ENCODE results near the gene CCDC28B. TPM values are rescaled to one million over a fixed set of nuclear protein-coding genes. Genes with fewer than 3 reads are reported as not detected.

CCDC28B gene
- total and polyA plus RNA-seq, 2 donors (not counting 3 experiments of a cell fraction or from before 2014, with no cell fraction given), result 12.0 to 19.1 TPM

- intact Hi-C loops (cut with micrococcal nuclease) (loop anchor here (2.0 kb wide), 2 partner anchors 18 to 52 kb away; partner anchors contain the start of genes EIF3I, HDAC1 and TMEM234), dilution Hi-C loops (cut with MboI; ENCODE audit: extremely low pct_ligation_motif_present, low sequenced_read_pairs) (no loop called here)
- Histone ChIP-seq H3K27me3 (ENCODE audit: control insufficient read depth in 2 of 2, insufficient read depth in 2 of 2, low read length in 2 of 2) (no peaks in the 10 kb centered on the region), H3K9me1 (replicated peaks; ENCODE audit: control insufficient read depth, extremely low read depth, insufficient read depth, low read length) (no peaks in the 10 kb centered on the region), H3K4me3 (replicated peaks in 1 of 3; ENCODE audit: insufficient read depth in 1 of 3, low read depth in 1 of 3, low read length in 3 of 3) (peak overlapping the region; percentile 50 to 81 (median 76)), H3K9me3 (replicated peaks; ENCODE audit: control insufficient read depth, insufficient read depth, low read length) (no peaks in the 10 kb centered on the region), H4K20me1 (replicated peaks; ENCODE audit: control insufficient read depth, extremely low read depth, insufficient read depth, low read length) (no peaks in the 10 kb centered on the region), H3K79me2 (ENCODE audit: control insufficient read depth, insufficient read depth, low read length) (no peaks in the 10 kb centered on the region), H3K36me3 (ENCODE audit: control insufficient read depth in 2 of 2, extremely low read depth in 1 of 2, insufficient read depth in 2 of 2, low read length in 2 of 2) (no peaks in the 10 kb centered on the region), H3K27ac (ENCODE audit: insufficient read depth, low read depth, low read length) (peak overlapping the region; percentile 70), H2AFZ (ENCODE audit: low read depth, low read length) (peak overlapping the region; percentile 95), H3K4me2 (ENCODE audit: insufficient read depth, low read length) (peak overlapping the region; percentile 88), H3K4me1 (ENCODE audit: control insufficient read depth, extremely low read depth, insufficient read depth, low read length) (peaks cover 32% of the 10 kb centered on the region), H3K9ac (replicated peaks; ENCODE audit: extremely low read depth, insufficient read depth, low read length) (peak overlapping the region; percentile 68)
- peak; percentile 73 for FAIRE-seq
- TF ChIP-seq MAX (IDR thresholded peaks at IDR 0.05; ENCODE audit: insufficient read depth, insufficient read length), result no peak
- TF ChIP-seq MYC (IDR thresholded peaks at IDR 0.05; ENCODE audit: low read depth, low read length), result no peak
- TF ChIP-seq JUN (IDR thresholded peaks at IDR 0.05; ENCODE audit: borderline replicate concordance, insufficient read depth, insufficient read length, low read depth), result no peak
- TF ChIP-seq CTCF (IDR thresholded peaks at IDR 0.05; ENCODE audit: extremely low read depth in 1 of 2, insufficient read depth in 1 of 2, low read depth in 1 of 2, low read length in 2 of 2), result peak in 1 of 2 donors; percentile 36
- TF ChIP-seq FOS (IDR thresholded peaks at IDR 0.05; ENCODE audit: borderline replicate concordance, insufficient read depth, low read length), result no peak
- TF ChIP-seq GATA2 (IDR thresholded peaks at IDR 0.05; ENCODE audit: insufficient read depth, insufficient read length, low read depth, low read length), result no peak
- no peak for TF ChIP-seq EZH2 (IDR thresholded peaks at IDR 0.05; ENCODE audit: borderline replicate concordance, low read depth, low read length, severe bottlenecking)
- peak; percentile 19 for TF ChIP-seq POLR2AphosphoS5 (IDR thresholded peaks at IDR 0.05; ENCODE audit: insufficient read depth, low read depth, low read length)
- TF ChIP-seq POLR2A (IDR thresholded peaks at IDR 0.05; ENCODE audit: low read depth, low read length), result peak; percentile 58
- peak; percentile 35 for DNase-seq (ENCODE audit: low read depth, low spot score)
- CTCF ChIA-PET, result interaction anchor here (0.6 to 8.4 kb wide), 20 partner anchors 9 to 112 kb away, joined by 3 to 73 read pairs (median 4); partner anchors contain the start of genes EIF3I, FAM167B, HDAC1 and LCK
- no TSS peak for BruUV-seq (replicated peaks)
- POLR2A ChIA-PET, result interaction anchor here (1.2 to 3.2 kb wide), 6 partner anchors 10 to 101 kb away, joined by 3 to 25 read pairs (median 4); partner anchors contain the start of gene MARCKSL1
These were observed 40.0 kb downstream of the CCDC28B start for GRCh38 chr1:32240140-32240951.
